ENCODE results near the gene ZMAT5.

DNA sequence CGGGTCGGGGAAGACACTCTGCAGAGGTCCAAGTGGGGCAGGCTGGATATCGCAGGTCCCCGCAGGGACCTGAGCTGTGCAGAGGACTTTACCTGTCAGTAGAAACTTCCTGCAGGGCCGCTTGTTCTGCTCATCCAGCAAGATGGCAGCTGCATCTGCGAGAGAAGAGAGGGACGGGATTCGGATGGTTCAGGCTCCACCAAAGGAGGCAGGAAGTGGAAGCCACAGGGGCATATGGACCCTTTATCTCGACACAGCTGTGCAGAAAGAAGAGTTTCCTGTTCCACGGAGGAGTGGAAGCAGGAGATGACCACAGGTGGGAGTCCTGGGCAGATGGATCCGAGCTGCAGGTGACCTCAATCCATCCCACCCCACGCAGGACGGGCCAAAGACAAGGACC, 24.5 kb downstream of the ZMAT5 start:
- TF ChIP-seq, protein P1, sequence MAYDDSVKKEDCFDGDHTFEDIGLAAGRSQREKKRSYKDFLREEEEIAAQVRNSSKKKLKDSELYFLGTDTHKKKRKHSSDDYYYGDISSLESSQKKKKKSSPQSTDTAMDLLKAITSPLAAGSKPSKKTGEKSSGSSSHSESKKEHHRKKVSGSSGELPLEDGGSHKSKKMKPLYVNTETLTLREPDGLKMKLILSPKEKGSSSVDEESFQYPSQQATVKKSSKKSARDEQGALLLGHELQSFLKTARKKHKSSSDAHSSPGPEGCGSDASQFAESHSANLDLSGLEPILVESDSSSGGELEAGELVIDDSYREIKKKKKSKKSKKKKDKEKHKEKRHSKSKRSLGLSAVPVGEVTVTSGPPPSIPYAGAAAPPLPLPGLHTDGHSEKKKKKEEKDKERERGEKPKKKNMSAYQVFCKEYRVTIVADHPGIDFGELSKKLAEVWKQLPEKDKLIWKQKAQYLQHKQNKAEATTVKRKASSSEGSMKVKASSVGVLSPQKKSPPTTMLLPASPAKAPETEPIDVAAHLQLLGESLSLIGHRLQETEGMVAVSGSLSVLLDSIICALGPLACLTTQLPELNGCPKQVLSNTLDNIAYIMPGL (CRISPR knock-in tag; IDR thresholded peaks at IDR 0.05; ENCODE audit: borderline replicate concordance): no peak
- TF ChIP-seq, protein P2, sequence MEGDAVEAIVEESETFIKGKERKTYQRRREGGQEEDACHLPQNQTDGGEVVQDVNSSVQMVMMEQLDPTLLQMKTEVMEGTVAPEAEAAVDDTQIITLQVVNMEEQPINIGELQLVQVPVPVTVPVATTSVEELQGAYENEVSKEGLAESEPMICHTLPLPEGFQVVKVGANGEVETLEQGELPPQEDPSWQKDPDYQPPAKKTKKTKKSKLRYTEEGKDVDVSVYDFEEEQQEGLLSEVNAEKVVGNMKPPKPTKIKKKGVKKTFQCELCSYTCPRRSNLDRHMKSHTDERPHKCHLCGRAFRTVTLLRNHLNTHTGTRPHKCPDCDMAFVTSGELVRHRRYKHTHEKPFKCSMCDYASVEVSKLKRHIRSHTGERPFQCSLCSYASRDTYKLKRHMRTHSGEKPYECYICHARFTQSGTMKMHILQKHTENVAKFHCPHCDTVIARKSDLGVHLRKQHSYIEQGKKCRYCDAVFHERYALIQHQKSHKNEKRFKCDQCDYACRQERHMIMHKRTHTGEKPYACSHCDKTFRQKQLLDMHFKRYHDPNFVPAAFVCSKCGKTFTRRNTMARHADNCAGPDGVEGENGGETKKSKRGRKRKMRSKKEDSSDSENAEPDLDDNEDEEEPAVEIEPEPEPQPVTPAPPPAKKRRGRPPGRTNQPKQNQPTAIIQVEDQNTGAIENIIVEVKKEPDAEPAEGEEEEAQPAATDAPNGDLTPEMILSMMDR (IDR thresholded peaks at IDR 0.05): no peak

Data from A549 (cell line).